Measurements from ENCODE around the gene DMRT3.

DMRT3 gene

DNA sequence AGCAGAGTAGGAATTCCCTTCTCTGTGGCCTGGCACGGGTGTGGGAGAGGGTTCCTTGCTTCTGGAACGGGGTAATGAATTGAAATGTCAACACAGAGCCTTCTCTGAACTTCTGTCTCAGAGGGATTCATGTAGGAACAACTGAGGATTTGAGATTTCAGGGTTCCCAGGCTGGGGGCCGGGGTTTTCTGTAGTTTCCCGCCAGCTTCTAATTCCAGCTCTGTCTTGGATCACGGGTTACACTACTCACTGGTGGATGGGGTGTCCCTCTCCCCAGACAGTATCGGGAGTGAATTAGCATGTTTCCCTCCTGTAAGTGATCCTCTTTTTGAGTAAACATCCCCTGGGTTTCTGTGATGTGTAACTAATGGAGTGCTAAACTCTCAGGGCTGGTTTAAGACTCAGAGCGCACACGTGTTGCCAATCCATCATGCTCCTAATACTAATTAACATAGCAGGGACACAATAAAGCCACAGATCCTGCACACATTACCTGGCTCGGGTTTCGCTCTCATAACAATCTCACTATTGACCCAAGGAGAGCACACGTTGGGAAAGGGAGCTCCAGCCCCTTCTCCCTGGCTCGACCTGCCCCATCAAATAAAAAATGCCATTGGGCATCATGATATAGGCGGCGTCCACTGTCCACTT is 55.6 kb downstream of the DMRT3 start:
- no peak overlapping the region for H3K4me3 ChIP-seq (ENCODE audit: low read depth, low read length)
- no peaks in the 10 kb centered on the region for H3K4me1 ChIP-seq
- no peaks in the 10 kb centered on the region for H3K9me3 ChIP-seq
- DNase-seq: no peak
- TF ChIP-seq, protein P1, sequence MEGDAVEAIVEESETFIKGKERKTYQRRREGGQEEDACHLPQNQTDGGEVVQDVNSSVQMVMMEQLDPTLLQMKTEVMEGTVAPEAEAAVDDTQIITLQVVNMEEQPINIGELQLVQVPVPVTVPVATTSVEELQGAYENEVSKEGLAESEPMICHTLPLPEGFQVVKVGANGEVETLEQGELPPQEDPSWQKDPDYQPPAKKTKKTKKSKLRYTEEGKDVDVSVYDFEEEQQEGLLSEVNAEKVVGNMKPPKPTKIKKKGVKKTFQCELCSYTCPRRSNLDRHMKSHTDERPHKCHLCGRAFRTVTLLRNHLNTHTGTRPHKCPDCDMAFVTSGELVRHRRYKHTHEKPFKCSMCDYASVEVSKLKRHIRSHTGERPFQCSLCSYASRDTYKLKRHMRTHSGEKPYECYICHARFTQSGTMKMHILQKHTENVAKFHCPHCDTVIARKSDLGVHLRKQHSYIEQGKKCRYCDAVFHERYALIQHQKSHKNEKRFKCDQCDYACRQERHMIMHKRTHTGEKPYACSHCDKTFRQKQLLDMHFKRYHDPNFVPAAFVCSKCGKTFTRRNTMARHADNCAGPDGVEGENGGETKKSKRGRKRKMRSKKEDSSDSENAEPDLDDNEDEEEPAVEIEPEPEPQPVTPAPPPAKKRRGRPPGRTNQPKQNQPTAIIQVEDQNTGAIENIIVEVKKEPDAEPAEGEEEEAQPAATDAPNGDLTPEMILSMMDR (IDR thresholded peaks at IDR 0.05; ENCODE audit: low read depth, low read length): no peak
- no peaks in the 10 kb centered on the region for H3K27me3 ChIP-seq
- no peaks in the 10 kb centered on the region for H3K36me3 ChIP-seq

DNA sequence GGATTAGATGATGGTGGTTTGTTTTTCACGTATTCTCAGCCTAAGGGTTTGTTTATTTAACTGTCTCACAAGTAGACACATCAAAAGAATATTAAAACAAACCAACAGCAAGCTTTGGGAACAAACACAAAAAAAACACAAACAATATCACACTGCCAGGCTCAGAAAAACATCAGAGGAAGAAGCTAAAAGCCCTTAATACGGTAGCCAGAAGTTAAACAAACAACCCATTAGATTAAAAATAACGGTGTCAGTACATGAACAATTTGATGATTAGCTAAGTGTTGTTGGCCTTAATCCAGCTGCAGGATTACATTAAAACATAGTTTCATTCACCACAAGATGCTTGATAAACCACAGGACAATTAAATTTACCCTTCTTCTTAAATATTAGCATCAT is 57.8 kb downstream of the DMRT3 start:
- no peak overlapping the region for H3K4me3 ChIP-seq (ENCODE audit: low read depth, low read length)
- no peak for DNase-seq

DNA sequence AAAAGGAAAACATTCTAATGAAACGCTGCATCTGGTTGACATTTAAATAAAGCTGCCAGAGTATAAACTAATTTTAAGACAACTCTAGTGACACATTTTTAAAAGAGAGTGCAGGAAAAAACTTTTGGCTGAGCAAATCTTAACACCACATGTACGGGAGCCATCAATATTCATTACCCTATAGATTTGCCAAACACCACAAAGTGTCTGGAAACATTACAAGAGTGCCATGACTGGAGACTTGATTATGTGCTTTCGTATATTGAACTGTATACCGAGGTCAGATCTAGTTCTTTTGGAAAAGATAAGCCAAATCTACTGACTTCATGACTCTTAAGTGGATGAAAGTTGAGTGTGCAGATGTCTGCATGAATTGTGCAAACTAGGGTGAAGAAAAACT is 63.1 kb downstream of the DMRT3 start:
- Histone ChIP-seq H3K4me3 (ENCODE audit: low read depth, low read length) (no peak overlapping the region), H3K9me3 (no peaks in the 10 kb centered on the region), H3K36me3 (no peaks in the 10 kb centered on the region), H3K4me1 (no peaks in the 10 kb centered on the region), H3K27me3 (no peaks in the 10 kb centered on the region)
- no peak for DNase-seq
- TF ChIP-seq, protein P1 (IDR thresholded peaks at IDR 0.05; ENCODE audit: low read depth, low read length): no peak

More for the DNA sequence above, 57.8 kb downstream of the DMRT3 start:
- H3K4me1 ChIP-seq: no peaks in the 10 kb centered on the region
- TF ChIP-seq, protein P1 (IDR thresholded peaks at IDR 0.05; ENCODE audit: low read depth, low read length): no peak
- H3K27me3 ChIP-seq: no peaks in the 10 kb centered on the region
- no peaks in the 10 kb centered on the region for H3K9me3 ChIP-seq
- H3K36me3 ChIP-seq: no peaks in the 10 kb centered on the region

All from BE2C (cell line).